ENCODE data around the gene ARHGEF28. TPM values are rescaled to one million over a fixed set of nuclear protein-coding genes. Genes with fewer than 3 reads are reported as not detected.

The ARHGEF28 gene
- total and polyA plus RNA-seq, 2 of the 4 experiments (the other 2 are of a cell fraction): 3.6 to 16.0 TPM

GRCh38 chr5:73638344-73639095 is 12.5 kb downstream of the ARHGEF28 start:
- Histone ChIP-seq H2AFZ (replicated peaks; ENCODE audit: low read length, poor library complexity) (no peak overlapping the region), H4K5ac (ENCODE audit: low read depth, low read length) (peak overlapping the region; percentile 77; the same call in 1 of the 2 replicates), H3K14ac (replicated peaks; ENCODE audit: low read depth, low read length) (peak overlapping the region; percentile 35), H3K27ac (ENCODE audit: insufficient read depth, low read length) (peak overlapping the region; percentile 76), H3K4me1 (ENCODE audit: control insufficient read depth, insufficient read depth, low read length) (peaks cover 11% of the 10 kb centered on the region), H3K56ac (ENCODE audit: extremely low read depth, insufficient read depth, low read length) (peak overlapping the region; percentile 74), H4K8ac (ENCODE audit: low read depth in 2 of 2, low read length in 2 of 2) (peak overlapping the region; percentile 68 to 84; a peak in 3 of 4 replicates), H2BK20ac (ENCODE audit: low read depth, low read length) (peak overlapping the region; percentile 85), H2AK5ac (ENCODE audit: low read depth, low read length) (peak overlapping the region; percentile 57; the same call in 1 of the 2 replicates), H3K4me3 (ENCODE audit: insufficient read depth, low read depth, low read length) (no peak overlapping the region), H2BK120ac (ENCODE audit: low read depth, low read length) (peak overlapping the region; percentile 89), H3K9ac (ENCODE audit: low read depth, low read length) (peak overlapping the region; percentile 64; the same call in 1 of the 2 replicates), H3K9me1 (ENCODE audit: insufficient read depth, low read length) (peaks cover 13% of the 10 kb centered on the region), H3K4ac (ENCODE audit: low read depth, low read length) (peak overlapping the region; percentile 68), H3K18ac (ENCODE audit: low read depth, low read length) (peak overlapping the region; percentile 98), H3K36me3 (ENCODE audit: control insufficient read depth, insufficient read depth, low read length) (no peaks in the 10 kb centered on the region), H3K9me3 (ENCODE audit: control insufficient read depth, insufficient read depth, low read length) (no peaks in the 10 kb centered on the region), H3K23ac (ENCODE audit: low read depth, low read length) (peak overlapping the region; percentile 69), H3K27me3 (ENCODE audit: control insufficient read depth, insufficient read depth, low read length) (no peaks in the 10 kb centered on the region), H2BK15ac (ENCODE audit: low read depth, low read length) (peak overlapping the region; percentile 79), H3K79me1 (ENCODE audit: low read depth in 1 of 2, low read length in 2 of 2) (peaks cover 20 to 44% of the 10 kb centered on the region in 2 experiments), H3K4me2 (ENCODE audit: low read depth, low read length) (peak overlapping the region; percentile 69; the same call in 1 of the 2 replicates), H4K91ac (ENCODE audit: insufficient read depth, low read depth, low read length) (peak overlapping the region; percentile 71; the same call in 1 of the 2 replicates), H4K20me1 (ENCODE audit: insufficient read depth, low read length) (no peaks in the 10 kb centered on the region), H2AK9ac (replicated peaks; ENCODE audit: low read depth, low read length, poor library complexity) (no peak overlapping the region), H2BK5ac (ENCODE audit: low read depth, low read length, poor library complexity, severe bottlenecking) (peak overlapping the region; percentile 90)
- ChIA-PET POLR2A (ENCODE audit: unreplicated experiment) (no interaction called here), CTCF (no interaction called here)
- no TSS peak for BruUV-seq (replicated peaks)
- peak; percentile 78 for DNase-seq
- in situ Hi-C loops (cut with MboI; ENCODE audit: low sequenced_read_pairs): no loop called here
- WGBS, 2 experiments (ENCODE audit: extremely low coverage in 2 of 2, insufficient read length in 1 of 2): no CpG with 5 or more reads among the region's 4 CpGs
- intact Hi-C loops (cut with micrococcal nuclease): no loop called here
- dilution Hi-C loops (cut with HindIII; ENCODE audit: low sequenced_read_pairs, unreplicated experiment): no loop called here
- ATAC-seq (ENCODE audit: low read depth): peak; percentile 76
- TF ChIP-seq BHLHE40 (IDR thresholded peaks at IDR 0.05; ENCODE audit: low read depth, low read length) (no peak), CEBPB (IDR thresholded peaks at IDR 0.05; ENCODE audit: low read depth, low read length) (no peak), MAFK (IDR thresholded peaks at IDR 0.05; ENCODE audit: low read depth, low read length) (no peak), RCOR1 (IDR thresholded peaks at IDR 0.05; ENCODE audit: insufficient replicate concordance, low read length) (no peak), USF2 (IDR thresholded peaks at IDR 0.05; ENCODE audit: low read depth, low read length) (no peak), CTCF (conservative IDR thresholded peaks at IDR 0.05; ENCODE audit: low read depth, low read length) (no peak), MAZ (IDR thresholded peaks at IDR 0.05; ENCODE audit: borderline replicate concordance, low read depth, low read length) (no peak), MXI1 (IDR thresholded peaks at IDR 0.05; ENCODE audit: borderline replicate concordance, low read depth, low read length) (no peak), CHD1 (IDR thresholded peaks at IDR 0.05; ENCODE audit: low read depth, low read length) (no peak), RFX5 (IDR thresholded peaks at IDR 0.05; ENCODE audit: low read depth, low read length) (no peak), RAD21 (IDR thresholded peaks at IDR 0.05; ENCODE audit: low read length) (no peak), SMC3 (IDR thresholded peaks at IDR 0.05; ENCODE audit: low read depth, low read length) (no peak), POLR2A (IDR thresholded peaks at IDR 0.05; ENCODE audit: low read depth, low read length) (no peak), NFE2L2 (IDR thresholded peaks at IDR 0.05; ENCODE audit: low read depth, low read length) (no peak), FOS (IDR thresholded peaks at IDR 0.05; ENCODE audit: low read depth, low read length) (no peak)
